Fibroblast of the aortic adventitia (primary cell): Measurements from ENCODE around the gene BRD3. TPM values are rescaled to one million over a fixed set of nuclear protein-coding genes. Genes with fewer than 3 reads are reported as not detected.

Source experiments
- DNase-seq: peaks from one replicate; pipeline ENCODE4 v3.0.0-alpha.2; 2010; ENCODE audit warnings: low read depth
- H3K4me3 ChIP-seq: 2 replicates; pipeline ENCODE4 v1.5.1; 2011; ENCODE audit warnings: low read depth, mild to moderate bottlenecking, control low read depth, low read length, moderate library complexity
- total RNA-seq: library from RNA; depleted of rRNA; stranded (reverse); fragments of >200 nt; gene quantifications from 2 replicates; pipeline ENCODE4 v1.2.3, GENCODE V29; 2012; ENCODE audit warnings: low replicate concordance
- TF ChIP-seq, protein P1 (sequence below): IDR thresholded peaks from 2 replicates; pipeline ENCODE4 v1.5.1; 2011; ENCODE audit warnings: mild to moderate bottlenecking, low read length, control low read depth, inconsistent platforms; ENCODE audit not compliant: insufficient read depth

Gene BRD3
- total RNA-seq, 1 donor: 7.4 TPM

DNA sequence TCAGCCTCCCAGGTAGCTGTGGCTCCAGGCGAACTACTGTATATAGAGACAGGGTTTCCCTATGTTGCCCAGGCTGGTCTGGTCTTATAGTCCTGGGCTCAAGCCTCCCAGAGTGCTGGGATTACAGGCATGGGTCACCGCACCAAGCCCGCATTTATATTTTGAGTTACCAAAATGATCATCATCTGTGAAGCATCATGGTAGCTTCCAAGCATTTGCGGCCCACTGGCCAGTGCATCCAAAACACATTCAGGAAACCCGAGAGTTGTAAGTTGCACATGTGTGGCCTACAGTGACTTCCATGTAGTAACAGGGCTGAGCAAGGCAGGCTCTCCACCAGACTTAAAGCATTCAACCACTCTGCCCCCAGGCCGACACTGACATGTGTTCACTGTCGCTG is 40.3 kb downstream of the BRD3 start:
- no peak overlapping the region for H3K4me3 ChIP-seq
- no peak for DNase-seq
- TF ChIP-seq, protein P1, sequence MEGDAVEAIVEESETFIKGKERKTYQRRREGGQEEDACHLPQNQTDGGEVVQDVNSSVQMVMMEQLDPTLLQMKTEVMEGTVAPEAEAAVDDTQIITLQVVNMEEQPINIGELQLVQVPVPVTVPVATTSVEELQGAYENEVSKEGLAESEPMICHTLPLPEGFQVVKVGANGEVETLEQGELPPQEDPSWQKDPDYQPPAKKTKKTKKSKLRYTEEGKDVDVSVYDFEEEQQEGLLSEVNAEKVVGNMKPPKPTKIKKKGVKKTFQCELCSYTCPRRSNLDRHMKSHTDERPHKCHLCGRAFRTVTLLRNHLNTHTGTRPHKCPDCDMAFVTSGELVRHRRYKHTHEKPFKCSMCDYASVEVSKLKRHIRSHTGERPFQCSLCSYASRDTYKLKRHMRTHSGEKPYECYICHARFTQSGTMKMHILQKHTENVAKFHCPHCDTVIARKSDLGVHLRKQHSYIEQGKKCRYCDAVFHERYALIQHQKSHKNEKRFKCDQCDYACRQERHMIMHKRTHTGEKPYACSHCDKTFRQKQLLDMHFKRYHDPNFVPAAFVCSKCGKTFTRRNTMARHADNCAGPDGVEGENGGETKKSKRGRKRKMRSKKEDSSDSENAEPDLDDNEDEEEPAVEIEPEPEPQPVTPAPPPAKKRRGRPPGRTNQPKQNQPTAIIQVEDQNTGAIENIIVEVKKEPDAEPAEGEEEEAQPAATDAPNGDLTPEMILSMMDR: no peak

DNA sequence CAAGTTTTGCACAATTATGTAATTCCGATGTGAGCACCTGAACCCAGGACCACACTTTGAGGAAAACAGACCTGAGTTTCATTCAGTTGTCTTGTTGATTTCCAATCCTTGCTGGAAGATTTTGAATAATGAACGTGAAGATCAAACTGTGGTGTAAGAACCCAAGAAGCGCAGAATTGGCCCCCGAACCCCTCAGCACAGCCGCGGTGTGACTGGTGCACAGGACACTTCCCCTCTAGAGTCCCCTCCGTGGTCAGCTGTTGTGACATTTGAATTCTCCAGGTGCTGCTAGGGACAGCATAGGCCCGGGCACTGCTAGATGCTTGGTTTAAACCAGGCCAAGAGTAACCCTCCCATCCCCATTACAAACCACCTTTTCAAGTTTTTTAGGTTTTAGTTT is 40.8 kb downstream of the BRD3 start:
- DNase-seq: no peak
- H3K4me3 ChIP-seq: no peak overlapping the region
- TF ChIP-seq, protein P1: no peak

DNA sequence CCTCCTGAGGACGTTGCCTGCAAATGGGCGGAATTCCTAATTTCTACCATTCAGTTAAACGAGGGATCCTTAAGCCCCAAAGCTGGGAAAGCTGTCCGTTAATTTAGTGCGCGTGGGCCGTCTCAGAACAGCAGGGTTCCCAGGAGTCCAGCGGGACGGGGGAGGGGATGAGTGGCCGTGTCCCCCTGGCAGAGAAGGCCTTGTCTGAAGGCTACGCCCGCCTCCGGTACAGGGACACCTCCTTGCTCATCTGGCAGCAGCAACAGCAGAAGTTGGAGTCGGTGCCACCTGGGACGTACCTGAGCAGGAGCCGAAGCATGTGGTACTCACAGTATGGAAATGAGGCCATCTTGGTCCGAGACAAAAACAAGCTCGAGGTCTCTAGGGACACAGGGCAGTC is 41.2 kb downstream of the BRD3 start:
- DNase-seq: no peak
- TF ChIP-seq, protein P1: no peak
- peak overlapping the region; percentile 91 for H3K4me3 ChIP-seq

DNA sequence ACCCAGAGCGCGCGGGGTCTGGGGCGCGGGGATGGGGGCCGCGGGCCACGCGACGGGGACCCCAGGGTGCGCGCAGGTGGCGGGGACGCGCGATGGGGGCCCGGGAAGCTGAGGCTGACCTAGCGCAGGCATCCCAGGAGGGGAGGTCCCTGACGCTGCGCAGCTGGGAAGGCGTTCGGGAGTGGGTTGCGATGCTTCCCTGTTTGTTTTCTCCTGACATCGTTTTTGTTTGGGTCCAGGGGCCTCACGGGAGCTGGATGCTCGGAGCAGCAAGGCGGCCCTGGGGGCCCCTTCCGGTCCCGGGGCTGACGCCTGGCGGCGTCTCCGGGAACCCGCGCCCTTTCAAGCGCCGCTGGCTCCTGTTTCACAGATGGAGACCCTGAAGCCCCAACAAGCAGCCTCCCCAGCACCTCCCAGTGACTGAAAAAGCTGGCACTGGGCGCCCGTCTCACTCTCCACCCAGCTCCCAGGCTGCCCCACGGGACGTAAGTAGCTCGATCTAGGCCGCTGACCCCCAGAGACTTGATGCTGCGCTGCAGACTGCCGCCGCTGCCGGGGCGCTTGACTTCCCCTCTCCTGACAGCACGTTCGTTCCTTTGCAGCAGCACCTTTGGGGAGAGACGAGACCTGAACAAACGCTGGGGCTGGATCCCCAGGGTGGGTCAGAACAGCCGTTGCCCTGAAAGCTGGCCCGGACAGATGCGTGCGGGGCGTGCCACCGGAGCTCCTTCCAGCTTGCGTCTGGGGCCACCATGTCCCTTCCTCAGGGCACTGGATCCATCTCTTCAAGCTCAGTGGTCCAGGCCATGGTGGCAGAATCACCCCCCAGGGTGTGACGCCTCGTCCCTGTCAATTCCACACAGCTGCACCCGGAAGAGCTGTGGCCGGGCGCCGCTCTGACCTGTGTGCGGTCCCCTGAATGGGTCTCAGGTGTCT is 42.0 kb downstream of the BRD3 start:
- TF ChIP-seq, protein P1: peak; percentile 27
- H3K4me3 ChIP-seq: peak overlapping the region; percentile 91
- peak; percentile 33 for DNase-seq

DNA sequence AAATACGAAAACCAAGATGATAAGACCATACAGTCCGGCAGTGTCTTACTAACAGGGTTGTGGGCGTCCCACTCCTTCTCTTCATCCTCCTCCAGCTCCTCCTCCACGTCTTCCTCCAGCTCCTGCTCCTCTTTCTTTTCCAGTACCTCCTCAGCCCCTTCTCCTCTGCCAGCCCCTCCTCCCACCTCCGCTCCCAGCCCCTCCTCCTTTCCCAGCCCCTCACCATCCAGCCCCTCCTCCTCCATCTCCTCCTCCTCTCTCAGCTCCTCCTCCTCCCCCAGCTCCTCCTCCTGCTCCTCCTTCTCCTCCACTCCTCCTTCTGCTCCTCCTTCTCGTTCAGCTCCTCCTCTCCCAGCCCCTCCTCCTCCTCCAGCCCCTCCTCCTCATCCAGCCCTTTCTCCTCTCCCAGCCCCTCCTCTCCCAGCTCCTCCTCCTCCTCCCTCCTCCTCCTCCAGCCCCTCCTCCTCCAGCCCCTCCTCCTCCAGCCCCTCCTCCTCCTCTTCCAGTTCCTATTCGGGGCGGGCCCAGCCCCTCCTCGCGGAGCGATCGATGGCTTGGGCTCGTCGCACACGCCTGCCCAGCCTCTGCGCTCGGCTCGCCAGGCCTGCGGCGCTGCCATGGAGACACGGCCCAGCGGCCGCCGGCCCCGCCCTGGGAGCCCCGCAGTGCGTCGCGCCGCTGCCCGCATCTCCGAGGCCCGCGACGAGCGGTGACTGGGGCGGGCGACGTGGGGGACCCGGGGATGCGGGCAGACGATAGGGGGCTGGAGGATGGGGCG is 42.8 kb downstream of the BRD3 start, which contains the start of gene BRD3OS:
Gene BRD3OS, plus strand, starts transcription at position 654 of the 778 bp plus-strand sequence. CDS start 1,267 bp downstream, outside the sequence.
- peak; percentile 100 for DNase-seq
- peak within 1 kb of the TSS; percentile 91 for H3K4me3 ChIP-seq
- TF ChIP-seq, protein P1: no peak

DNA sequence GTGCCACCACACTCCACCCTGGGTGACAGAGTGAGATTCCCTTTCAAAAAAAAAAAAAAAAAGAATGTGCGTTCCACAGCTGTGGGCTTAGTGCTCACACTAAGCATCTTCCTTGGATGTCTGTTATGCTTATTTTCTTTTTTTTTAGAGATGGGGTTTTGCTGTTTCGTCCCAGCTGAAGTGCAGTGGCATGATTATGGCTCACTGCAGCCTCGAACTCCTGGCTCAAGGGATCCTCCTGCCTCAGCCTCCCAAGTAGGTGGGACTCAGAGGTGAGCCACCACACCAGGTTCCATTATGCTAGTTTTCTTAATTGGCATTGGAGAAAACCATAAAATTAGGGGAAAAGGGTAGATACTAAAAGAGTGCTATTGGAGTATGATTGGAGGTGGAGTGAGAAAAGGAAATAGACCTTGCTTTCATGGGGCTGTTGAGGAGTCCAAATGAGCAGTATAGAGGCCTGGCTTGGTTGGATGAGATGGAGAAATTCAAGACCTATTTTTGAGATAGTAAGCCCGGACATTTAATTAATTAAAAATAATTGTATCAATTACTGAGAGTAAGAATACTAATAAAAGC is 43.5 kb downstream of the BRD3 start:
- TF ChIP-seq, protein P1: no peak
- DNase-seq: no peak
- H3K4me3 ChIP-seq: peak overlapping the region; percentile 63
